A673 (cell line): Measurements from ENCODE around the gene APLP2. TPM values are rescaled to one million over a fixed set of nuclear protein-coding genes. Genes with fewer than 3 reads are reported as not detected.

Experiments used
- BruUV-seq: library from RNA; stranded (reverse); fragments of 400-500 nt; replicated peaks from 2 replicates; lab custom pipeline; 2021; lab: Mats Ljungman, UMichigan
- CTCF ChIA-PET: fragments of 300-600 bp; sonication (Branson Sonifier 250); formaldehyde crosslinking; loops from one replicate; lab custom pipeline; 2022; ENCODE audit warnings: antibody characterized with exemption; lab: Charles Lee
- POLR2A ChIA-PET: fragments of 300-600 bp; sonication (Branson Sonifier 250); formaldehyde crosslinking; loops from one replicate; lab custom pipeline; 2022; ENCODE audit warnings: antibody characterized with exemption; ENCODE audit not compliant: low non-redundant PET; lab: Charles Lee
- DNase-seq: peaks from one replicate; pipeline ENCODE4 v3.0.0-alpha.2; 2015; ENCODE audit warnings: low spot score
- H3K27ac ChIP-seq: fragments of 200-600 bp; sonication (generic); 2 replicates; pipeline ENCODE4 v1.5.1; 2016; ENCODE audit warnings: mixed run types, low read depth, mild to moderate bottlenecking, mixed read lengths, antibody characterized with exemption, low read length; ENCODE audit not compliant: poor library complexity, severe bottlenecking
- H3K27me3 ChIP-seq: fragments of 200-600 bp; sonication (generic); replicated peaks from 2 replicates; pipeline ENCODE4 v1.6.1; 2017; ENCODE audit warnings: mixed run types, low read depth, mild to moderate bottlenecking, mixed read lengths, antibody characterized with exemption, low read length; ENCODE audit not compliant: insufficient read depth, poor library complexity
- H3K36me3 ChIP-seq: fragments of 200-600 bp; sonication (generic); 2 replicates; pipeline ENCODE4 v1.6.1; 2016; ENCODE audit warnings: mixed run types, mild to moderate bottlenecking, mixed read lengths, antibody characterized with exemption, low read length; ENCODE audit not compliant: insufficient read depth, poor library complexity, severe bottlenecking
- H3K4me1 ChIP-seq: fragments of 200-600 bp; sonication (generic); 2 replicates; pipeline ENCODE4 v1.6.1; 2017; ENCODE audit warnings: mixed run types, mild to moderate bottlenecking, mixed read lengths, antibody characterized with exemption, low read length; ENCODE audit not compliant: insufficient read depth, poor library complexity, severe bottlenecking
- H3K4me3 ChIP-seq: fragments of 200-600 bp; sonication (generic); 2 replicates; pipeline ENCODE4 v1.5.1; 2016; ENCODE audit warnings: low read depth, mixed run types, mild to moderate bottlenecking, mixed read lengths, low read length; ENCODE audit not compliant: poor library complexity, severe bottlenecking
- H3K9me3 ChIP-seq: fragments of 200-600 bp; sonication (generic); 2 replicates; pipeline ENCODE4 v1.6.1; 2016; ENCODE audit warnings: mixed run types, low read depth, mild to moderate bottlenecking, mixed read lengths, antibody characterized with exemption, low read length; ENCODE audit not compliant: poor library complexity, severe bottlenecking
- CTCF ChIP-seq: fragments of 300-800, 200-600 bp; sonication (generic); conservative IDR thresholded peaks from 2 replicates; pipeline ENCODE4 v1.5.1; 2017; ENCODE audit warnings: low read depth, mild to moderate bottlenecking, antibody characterized with exemption, low read length, moderate library complexity, mixed read lengths
- EZH2 ChIP-seq: fragments of 200-600 bp; sonication (generic); IDR thresholded peaks from 2 replicates; pipeline ENCODE4 v1.6.1; 2017; ENCODE audit warnings: borderline replicate concordance, low read depth, mild to moderate bottlenecking, mixed read lengths, antibody characterized with exemption, low read length; ENCODE audit not compliant: poor library complexity, severe bottlenecking
- intact Hi-C: fragments of 100-400 bp; cut with micrococcal nuclease; formaldehyde crosslinking; loops from one replicate; pipeline ENCODE4 v1.10.0; 2022; ENCODE audit not compliant: unreplicated experiment
- total RNA-seq: library from RNA; stranded (reverse); gene quantifications from 2 replicates; pipeline ENCODE4 v1.2.3, GENCODE V29; 2021

APLP2 gene
- total RNA-seq, 1 experiment from 2014 or later: 175 TPM

- H3K9me3 ChIP-seq: no peaks in the 10 kb centered on the region
- no TSS peak for BruUV-seq
- H3K4me3 ChIP-seq: no peak overlapping the region
- no peaks in the 10 kb centered on the region for H3K27me3 ChIP-seq
- H3K4me1 ChIP-seq: peaks cover 4% of the 10 kb centered on the region
- no peak overlapping the region for H3K27ac ChIP-seq
- intact Hi-C loops: no loop called here
- TF ChIP-seq CTCF: no peak
- no peak for TF ChIP-seq EZH2
- H3K36me3 ChIP-seq: no peaks in the 10 kb centered on the region
- ChIA-PET CTCF (no interaction called here), POLR2A (no interaction called here)
- DNase-seq: no peak
Measured at GRCh38 chr11:130025371-130025770, 44.3 kb upstream of the APLP2 start.

- Histone ChIP-seq H3K36me3 (no peaks in the 10 kb centered on the region), H3K27ac (no peak overlapping the region), H3K4me3 (no peak overlapping the region), H3K9me3 (no peaks in the 10 kb centered on the region), H3K27me3 (no peaks in the 10 kb centered on the region), H3K4me1 (no peaks in the 10 kb centered on the region)
- no peak for DNase-seq
- TF ChIP-seq CTCF (no peak), EZH2 (no peak)
- ChIA-PET POLR2A (no interaction called here), CTCF (no interaction called here)
- BruUV-seq: no TSS peak
- intact Hi-C loops: no loop called here
Measured at GRCh38 chr11:130029137-130029536, 40.6 kb upstream of the APLP2 start.

GRCh38 chr11:130031056-130031455 lies 38.6 kb upstream of the APLP2 start:
- H3K9me3 ChIP-seq: no peaks in the 10 kb centered on the region
- no peaks in the 10 kb centered on the region for H3K36me3 ChIP-seq
- CTCF ChIA-PET: no interaction called here
- TF ChIP-seq EZH2 (no peak), CTCF (no peak)
- H3K4me1 ChIP-seq: no peaks in the 10 kb centered on the region
- no peak overlapping the region for H3K4me3 ChIP-seq
- no TSS peak for BruUV-seq
- no peaks in the 10 kb centered on the region for H3K27me3 ChIP-seq
- no peak overlapping the region for H3K27ac ChIP-seq
- DNase-seq: no peak
- POLR2A ChIA-PET: no interaction called here
- intact Hi-C loops: no loop called here
